Amniotic stem cell (primary cell): Measurements from ENCODE around the gene NUP43.
"Not testable (repeated sequence)": the region's sequence is repeated elsewhere in the genome, so short reads cannot be mapped to it uniquely, and the experiment has no call there.

Experiments used
- DNase-seq: peaks from one replicate; lab custom pipeline; 2025; lab: John Stamatoyannopoulos, UW

The NUP43 gene

DNA sequence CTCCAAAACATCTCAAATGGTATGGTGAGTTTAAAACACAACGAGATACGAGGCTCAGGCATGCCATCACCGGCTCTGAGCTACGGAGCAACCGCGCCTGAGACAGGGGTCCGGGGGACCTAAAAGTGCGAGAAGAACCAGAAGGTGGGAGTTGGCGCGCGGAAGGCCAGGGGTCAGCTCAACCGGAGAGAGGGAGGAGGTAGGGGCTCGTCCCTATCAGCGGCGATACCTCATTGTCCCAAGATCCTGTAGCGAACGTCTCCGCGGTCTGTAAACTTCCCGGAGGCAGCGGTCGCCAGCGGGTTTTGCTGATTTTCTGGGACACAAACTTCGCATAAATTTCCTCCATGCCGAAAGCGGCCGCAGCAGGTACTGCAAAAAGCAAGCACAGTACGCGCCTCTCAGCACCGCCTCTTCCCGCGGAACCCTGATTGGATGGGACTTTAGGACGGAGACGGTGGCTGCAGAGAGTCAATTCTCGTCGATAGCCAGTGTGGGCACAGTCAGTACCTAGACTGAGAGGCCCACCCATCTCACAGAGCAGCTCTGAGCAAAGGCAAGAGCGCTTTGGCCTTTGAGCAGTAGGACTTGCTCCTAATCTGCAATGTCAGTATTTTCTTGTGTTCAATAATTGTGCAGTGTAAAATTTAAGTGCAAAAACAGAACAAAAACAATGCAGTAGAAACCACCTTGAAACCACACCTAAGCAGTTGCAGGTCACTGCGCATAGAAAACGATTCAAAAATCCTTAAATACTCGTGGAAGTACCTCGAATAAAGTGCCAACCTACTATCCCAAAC lies at the start of gene NUP43:
NUP43 (minus strand) TSS at position 383 of the 800 bp plus-strand sequence; CDS start at position 349, 34 bp downstream.
- DNase-seq: peak; percentile 82

GRCh38 chr6:149783551-149783950 lies 37.2 kb upstream of the NUP43 start:
- DNase-seq: no peak

DNA sequence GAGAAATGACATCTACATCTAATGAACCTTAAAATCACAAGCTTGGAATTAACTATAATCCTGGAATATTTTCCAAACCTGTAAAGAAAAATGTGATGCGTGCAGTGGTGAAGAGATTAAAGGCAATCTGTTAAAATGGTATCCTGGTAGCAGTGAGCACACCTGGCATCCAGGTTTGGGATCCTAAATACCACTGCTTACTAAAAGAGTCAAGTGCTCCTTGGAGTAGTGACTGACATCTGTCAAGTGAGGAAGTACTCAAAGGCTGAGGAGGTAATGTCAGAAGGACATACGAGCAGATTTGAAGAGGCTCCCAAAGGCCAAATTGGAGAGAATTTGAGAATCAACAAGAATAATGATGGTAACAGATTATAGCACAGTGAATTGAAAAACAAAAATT lies 36.0 kb upstream of the NUP43 start:
- DNase-seq: no peak

DNA sequence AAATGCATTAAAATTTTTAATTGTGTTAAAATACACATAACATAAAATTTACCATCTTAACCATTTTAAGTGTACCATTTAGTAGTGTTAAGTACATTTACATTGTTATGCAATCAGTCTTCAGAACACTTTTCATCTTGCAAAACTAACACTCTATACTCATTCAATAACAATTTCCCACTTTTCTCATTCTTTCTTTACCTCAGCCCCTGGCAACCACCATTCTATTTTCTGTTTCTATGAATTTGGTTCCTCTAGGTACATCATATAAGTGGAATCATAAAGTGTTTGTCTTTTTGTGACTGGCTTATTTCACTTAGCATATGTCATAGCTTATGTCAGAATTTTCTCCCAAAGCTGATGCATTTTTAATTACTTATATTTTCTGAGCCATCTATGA lies 35.4 kb upstream of the NUP43 start:
- DNase-seq: no peak

GRCh38 chr6:149779644-149779963 lies 33.3 kb upstream of the NUP43 start:
- DNase-seq: no peak

DNA sequence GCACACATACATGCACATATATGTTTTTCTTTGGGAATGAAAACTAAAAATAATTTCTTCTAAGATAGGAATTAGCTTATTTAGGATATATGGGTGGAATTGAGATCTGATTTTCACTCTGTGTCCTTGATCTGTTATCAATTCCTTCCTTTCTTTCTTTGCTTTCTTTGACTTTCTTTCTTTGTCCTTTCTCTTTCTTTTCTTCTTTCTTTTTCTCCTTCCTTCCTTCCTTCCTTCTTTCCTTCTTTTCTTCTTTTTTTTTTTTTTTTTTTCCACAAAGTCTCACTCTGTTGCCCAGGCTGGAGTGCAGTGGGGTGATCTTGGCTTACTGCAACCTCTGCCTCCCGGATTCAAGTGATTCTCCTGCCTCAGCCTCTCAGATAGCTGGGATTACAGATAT lies 31.3 kb upstream of the NUP43 start:
- no peak for DNase-seq

DNA sequence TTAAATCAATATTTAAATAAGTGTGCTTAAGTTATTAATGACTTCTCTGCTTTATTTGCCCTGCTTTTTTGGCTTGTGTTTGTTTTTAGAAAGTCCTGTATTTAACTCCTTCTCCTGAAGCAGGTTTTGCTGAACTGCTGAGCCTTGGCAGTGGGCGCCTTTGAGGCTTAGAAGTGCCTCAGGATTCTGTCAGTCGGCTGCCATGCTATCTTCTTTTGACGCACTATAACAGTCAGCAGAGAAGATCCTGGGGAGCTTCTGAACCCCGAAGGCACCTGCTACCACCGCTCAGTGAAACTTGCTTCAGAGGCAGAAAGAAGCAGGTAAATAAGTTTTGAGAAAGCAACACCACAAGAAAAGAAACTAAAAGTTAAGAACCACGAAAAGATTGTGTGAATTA lies 25.6 kb upstream of the NUP43 start:
- DNase-seq: no peak

GRCh38 chr6:149771185-149771584 lies 24.9 kb upstream of the NUP43 start:
- no peak for DNase-seq

DNA sequence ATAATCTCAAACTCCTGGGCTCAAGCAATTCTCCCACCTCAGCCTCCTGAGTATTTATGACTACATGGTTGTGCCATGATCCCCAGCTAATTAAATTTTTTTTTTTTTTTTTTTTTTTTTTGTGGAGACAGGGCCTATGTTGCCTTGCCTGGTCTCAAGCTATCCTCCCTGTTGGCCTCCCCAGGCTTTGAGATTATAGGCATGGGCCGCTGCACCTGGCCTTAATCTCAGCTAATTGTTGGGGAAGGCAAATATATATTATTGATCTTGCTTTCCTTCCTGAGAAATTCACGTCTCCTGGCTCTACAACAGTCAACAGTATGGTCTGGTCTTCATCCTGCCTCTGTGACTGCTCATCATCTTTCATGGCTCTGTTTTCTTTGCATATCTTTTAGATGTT lies 23.3 kb upstream of the NUP43 start:
- DNase-seq: no peak

DNA sequence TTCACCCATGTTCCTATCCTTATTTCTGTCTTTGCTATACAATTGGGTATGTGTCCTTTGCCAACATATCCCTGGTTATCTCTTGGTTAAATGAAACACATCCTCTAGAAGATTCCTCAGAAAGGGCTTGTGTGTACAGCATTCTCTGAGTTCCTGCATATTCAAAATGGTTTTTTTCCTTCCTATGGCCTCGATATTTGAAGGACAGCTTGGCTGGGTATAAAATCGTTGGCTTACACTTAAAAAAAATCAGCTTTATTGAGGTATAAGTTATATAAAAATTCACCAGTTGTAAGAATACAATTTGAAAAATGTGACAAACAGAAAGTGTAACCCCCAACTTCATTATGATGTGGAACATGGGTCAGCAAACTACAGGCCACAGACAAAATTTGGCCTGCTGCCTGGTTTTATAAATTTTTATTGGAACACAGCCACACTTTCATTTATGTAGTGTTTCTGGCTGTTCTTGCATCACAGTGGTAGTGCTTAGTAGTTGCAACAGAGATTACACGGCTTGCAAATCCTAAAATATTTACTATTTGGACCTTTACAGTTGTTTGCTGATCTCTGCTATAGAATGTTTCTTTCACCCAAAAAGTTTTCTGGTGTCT lies 19.9 kb upstream of the NUP43 start:
- no peak for DNase-seq

- DNase-seq: no peak
These were observed 17.5 kb upstream of the NUP43 start for GRCh38 chr6:149763866-149764265.

- no peak for DNase-seq
These were observed 15.1 kb upstream of the NUP43 start for GRCh38 chr6:149761438-149761837.

DNA sequence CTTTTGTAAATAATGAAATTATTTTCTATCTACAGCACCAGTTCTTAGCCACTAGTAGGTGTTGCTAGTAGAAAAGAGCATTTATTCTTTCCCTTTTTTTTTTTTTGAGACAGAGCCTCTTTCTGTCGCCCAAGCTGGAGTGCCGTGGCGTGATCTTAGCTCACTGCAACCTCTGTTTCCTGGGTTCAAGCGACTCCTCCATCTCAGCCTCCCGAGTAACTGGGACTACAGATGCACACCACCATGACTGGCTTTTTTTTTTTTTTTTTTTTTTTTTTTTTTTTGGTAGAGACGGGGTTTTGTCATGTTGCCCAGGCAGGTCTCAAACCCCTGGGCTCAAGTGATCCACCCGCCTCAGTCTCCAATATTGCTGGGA lies 9.9 kb upstream of the NUP43 start:
- DNase-seq: no peak

- no peak for DNase-seq
These were observed 9.3 kb upstream of the NUP43 start for GRCh38 chr6:149755300-149756260.

DNA sequence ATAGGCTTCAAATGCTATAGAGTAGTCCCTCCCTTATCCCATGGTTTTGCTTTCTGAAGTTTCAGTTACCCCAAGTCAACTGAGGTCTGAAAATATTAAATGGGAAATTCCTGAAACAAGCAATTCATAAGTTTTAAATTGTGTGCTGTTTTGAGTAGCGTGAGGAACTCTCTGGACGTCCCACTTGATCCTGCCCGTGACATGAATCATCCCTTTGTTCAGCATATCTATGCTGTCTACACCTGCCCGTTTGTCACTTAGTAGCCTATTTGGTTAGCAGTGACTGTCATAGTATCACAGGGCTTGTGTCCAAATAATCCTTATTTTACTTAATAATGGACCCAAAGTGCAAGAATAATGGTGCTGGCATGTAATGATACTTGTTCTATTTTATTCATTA lies 8.2 kb upstream of the NUP43 start:
- DNase-seq: no peak

DNA sequence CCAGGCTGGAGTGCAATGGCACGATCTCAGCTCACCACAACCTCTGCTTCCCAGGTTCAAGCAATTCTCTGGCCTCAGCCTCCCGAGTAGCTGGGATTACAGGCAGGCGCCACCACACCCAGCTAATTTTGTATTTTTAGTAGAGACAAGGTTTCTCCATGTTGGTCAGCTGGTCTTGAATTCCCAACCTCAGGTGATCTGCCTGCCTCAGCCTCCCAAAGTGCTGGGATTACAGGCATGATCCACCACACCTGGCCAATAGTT lies 7.0 kb upstream of the NUP43 start:
- DNase-seq: not testable (repeated sequence)

DNA sequence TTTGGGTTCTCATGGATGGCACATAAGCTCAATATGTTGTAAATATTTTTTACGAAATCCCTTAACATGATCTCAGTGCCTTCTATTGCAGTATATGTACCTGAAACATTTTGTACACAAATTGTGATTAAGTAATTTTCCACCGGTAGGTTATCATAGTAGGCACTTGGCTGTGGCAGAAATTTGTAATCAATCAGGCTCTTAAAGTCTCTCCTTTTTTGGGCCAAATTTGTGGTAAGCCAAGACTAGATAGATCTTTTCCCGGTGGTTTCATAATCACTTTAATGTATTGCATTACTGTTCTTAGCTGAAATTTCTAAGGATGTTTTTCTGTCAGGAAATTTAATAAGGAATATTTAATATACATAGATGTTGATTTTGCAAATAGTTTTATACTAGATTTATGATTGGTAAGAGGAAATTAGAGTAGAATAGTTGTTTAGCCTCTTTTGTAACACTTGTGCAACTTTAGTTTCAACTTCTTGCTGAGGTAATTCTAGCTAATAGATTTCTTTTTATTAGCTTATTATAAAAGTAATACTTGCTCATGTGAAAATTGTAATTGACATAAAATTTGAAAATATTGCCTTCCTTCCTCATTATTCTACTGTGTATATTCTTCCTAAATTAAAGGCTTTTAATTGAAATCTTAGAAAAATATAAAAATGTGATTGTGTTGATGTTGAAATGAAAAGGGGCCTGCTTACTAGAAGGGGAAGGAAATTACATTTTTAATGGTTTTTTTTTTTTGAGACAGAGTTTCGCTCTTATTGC lies 6.5 kb upstream of the NUP43 start:
- DNase-seq: no peak

GRCh38 chr6:149751920-149752319 lies 5.6 kb upstream of the NUP43 start:
- DNase-seq: not testable (repeated sequence)

GRCh38 chr6:149751239-149751638 lies 4.9 kb upstream of the NUP43 start:
- no peak for DNase-seq

DNA sequence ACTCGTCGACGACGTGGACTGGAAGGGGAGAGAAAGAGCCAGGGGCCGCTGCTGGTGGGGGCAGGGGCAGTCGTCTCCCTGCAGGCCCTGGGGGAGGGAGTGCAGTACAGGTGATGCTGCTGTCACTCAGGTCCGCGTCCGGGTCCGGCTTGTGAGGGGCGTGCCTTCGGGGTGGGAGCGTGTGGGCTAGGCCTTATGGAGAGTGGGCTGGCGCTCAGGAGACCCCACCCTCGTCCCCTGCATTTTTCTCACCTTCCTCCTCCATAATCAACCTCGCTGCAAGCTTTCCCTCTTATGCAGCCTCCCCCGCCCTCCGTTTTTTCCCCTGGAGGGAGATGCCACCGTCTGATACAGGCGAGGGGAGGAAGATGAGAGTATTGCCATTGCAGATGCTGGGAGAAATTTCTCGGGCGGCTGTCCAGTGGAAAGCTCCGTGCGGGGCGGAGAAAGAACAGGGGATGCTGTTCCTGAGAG lies 3.8 kb upstream of the NUP43 start:
- peak; percentile 23 for DNase-seq

- peak; percentile 67 for DNase-seq
These were observed 3.3 kb upstream of the NUP43 start, which contains the start of gene PCMT1 for GRCh38 chr6:149749594-149750135. PCMT1 (plus strand) TSS chr6:149749741; CDS start chr6:149749902, 161 bp downstream.
